ENCODE measurements around the gene TAGLN2. TPM values are rescaled to one million over a fixed set of nuclear protein-coding genes. Genes with fewer than 3 reads are reported as not detected.

TAGLN2 gene
- total and polyA plus RNA-seq, 4 donors: 483 to 788 (median 749) TPM

DNA sequence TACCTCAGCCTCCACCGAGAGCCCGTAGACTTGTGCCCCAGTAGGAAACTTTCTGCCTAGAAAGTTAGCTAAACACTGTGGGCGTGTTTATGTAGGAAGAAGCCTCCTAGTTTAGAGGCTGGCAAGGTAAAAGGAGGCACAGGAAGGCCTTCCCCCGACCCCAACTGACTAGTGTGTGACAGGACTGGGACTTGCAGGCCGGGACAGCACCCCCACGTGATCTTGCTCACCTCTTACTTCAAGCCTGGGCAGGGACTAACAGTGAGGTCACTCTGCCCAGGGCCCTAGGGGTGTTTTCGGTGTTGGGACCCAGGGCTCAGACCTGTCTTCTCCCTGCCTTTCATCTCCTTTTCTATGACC, 392 bp upstream of the TAGLN2 start:
- DNase-seq (no peak), ATAC-seq (ENCODE audit: insufficient read depth, low FRiP score) (no peak)
- Histone ChIP-seq H3K4me3 (peak overlapping the region; percentile 82), H3K4me1 (ENCODE audit: control insufficient read depth in 5 of 5, insufficient read depth in 5 of 5, low read length in 5 of 5) (peaks cover 3 to 44% (median 22%) of the 10 kb centered on the region in 5 donors), H3K27ac (ENCODE audit: low read depth in 1 of 2, low read length in 1 of 2) (peak overlapping the region; percentile 92 to 97), H3K27me3 (ENCODE audit: control insufficient read depth in 3 of 3, insufficient read depth in 3 of 3, low read length in 2 of 3) (no peaks in the 10 kb centered on the region), H3K9ac (ENCODE audit: insufficient read depth in 1 of 2, low read length in 2 of 2) (peak overlapping the region; percentile 36 to 76), H3K36me3 (ENCODE audit: control insufficient read depth in 4 of 4, insufficient read depth in 4 of 4, low read length in 4 of 4) (peaks cover 0 to 8% (median under 1%) of the 10 kb centered on the region in 4 donors), H3K9me3 (ENCODE audit: control insufficient read depth in 4 of 4, insufficient read depth in 3 of 4, low read length in 3 of 4) (no peaks in the 10 kb centered on the region)
- TF ChIP-seq, protein P1, sequence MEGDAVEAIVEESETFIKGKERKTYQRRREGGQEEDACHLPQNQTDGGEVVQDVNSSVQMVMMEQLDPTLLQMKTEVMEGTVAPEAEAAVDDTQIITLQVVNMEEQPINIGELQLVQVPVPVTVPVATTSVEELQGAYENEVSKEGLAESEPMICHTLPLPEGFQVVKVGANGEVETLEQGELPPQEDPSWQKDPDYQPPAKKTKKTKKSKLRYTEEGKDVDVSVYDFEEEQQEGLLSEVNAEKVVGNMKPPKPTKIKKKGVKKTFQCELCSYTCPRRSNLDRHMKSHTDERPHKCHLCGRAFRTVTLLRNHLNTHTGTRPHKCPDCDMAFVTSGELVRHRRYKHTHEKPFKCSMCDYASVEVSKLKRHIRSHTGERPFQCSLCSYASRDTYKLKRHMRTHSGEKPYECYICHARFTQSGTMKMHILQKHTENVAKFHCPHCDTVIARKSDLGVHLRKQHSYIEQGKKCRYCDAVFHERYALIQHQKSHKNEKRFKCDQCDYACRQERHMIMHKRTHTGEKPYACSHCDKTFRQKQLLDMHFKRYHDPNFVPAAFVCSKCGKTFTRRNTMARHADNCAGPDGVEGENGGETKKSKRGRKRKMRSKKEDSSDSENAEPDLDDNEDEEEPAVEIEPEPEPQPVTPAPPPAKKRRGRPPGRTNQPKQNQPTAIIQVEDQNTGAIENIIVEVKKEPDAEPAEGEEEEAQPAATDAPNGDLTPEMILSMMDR (IDR thresholded peaks at IDR 0.05; ENCODE audit: control extremely low read depth, extremely low read depth): no peak
- 7 to 9% methylated on average over 7 of the region's 7 CpGs for WGBS, 2 donors

DNA sequence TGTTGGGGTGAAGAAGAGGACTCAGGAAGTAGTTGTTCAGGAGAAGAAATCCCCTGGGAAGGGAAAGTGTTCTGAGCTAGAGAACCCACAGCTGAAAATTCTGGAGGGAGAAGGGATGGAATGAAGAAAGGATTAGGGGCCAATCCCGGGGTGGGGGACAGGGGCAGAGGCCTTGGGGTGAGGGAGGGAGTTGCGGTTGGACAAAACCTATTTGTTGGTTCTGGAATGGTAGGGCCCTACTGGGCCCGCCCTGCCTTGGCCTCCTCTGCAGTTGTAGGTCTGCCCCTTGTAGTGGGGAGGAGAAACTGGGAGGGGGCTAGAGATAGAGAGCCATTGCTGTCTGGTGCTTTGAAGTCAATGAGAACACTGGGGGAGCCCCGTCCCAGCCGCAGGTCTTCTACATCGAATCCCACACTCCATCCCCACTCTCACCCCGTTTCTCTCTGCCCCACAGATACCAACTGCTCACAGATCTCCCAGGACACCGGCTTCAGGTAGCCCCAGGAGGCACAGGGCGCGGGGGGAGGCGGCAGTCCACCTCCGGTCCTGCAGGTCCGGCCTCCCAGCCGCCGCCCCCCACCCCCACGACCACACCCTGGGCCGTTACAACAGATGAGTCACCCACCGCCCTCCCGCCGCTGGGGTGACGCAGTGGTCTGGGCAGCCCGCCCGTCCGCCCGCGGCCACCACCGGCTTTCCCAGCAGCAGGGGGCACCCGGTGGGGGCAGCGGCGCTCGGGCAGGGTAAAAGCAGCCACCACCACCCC, 1.1 kb downstream of the TAGLN2 start:
- DNase-seq: peak; percentile 76 to 86 (median 80)
- H3K4me1 ChIP-seq (ENCODE audit: control insufficient read depth in 5 of 5, insufficient read depth in 5 of 5, low read length in 5 of 5): peaks cover 3 to 45% (median 30%) of the 10 kb centered on the region in 5 donors

DNA sequence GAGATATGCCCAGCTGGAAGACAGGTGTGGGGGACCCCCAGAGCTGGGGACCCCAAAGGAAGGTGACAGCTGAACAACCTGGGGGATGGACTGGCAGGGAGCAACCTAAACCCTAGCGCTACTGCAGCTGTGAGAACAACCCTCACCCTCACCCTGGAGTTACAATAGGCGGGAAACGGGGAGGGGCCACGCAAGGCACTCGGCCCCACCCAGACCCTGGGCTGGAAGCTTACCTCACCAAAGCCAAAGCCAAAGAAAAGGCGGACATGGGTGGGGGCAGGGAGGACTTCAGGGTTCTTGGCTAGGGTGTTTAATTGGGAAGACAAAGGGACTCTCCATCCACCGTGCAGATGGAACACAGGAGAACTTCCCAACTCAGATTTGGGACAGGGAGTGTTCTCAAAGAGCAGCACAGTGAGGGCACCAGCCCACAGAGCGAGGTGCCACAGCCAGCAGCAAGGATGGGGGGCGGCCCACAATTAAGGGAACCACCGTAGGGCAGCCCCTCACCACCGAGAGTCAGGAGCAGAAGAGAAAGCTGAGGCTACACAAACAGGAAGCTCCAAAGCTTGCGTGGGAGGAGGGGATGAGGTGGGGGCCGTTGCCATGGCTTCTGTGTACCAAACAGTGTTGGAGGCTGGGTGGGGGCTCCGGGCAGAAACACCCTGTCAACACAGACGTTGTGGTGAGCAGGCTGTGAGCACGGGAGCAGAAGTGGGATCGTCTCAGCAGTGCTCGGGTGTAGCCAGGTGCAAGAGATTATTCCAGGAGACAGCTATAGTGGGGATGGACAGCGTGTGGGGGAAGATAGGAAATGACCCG, 1.9 kb downstream of the TAGLN2 start:
- Histone ChIP-seq H3K4me1 (ENCODE audit: control insufficient read depth in 5 of 5, insufficient read depth in 5 of 5, low read length in 5 of 5) (peaks cover 3 to 50% (median 30%) of the 10 kb centered on the region in 5 donors), H3K27ac (ENCODE audit: low read depth in 1 of 2, low read length in 1 of 2) (peak overlapping the region; percentile 92 to 97), H3K27me3 (ENCODE audit: control insufficient read depth in 3 of 3, insufficient read depth in 3 of 3, low read length in 2 of 3) (no peaks in the 10 kb centered on the region), H3K36me3 (ENCODE audit: control insufficient read depth in 4 of 4, insufficient read depth in 4 of 4, low read length in 4 of 4) (peaks cover 14 to 23% (median 18%) of the 10 kb centered on the region in 4 donors), H3K9me3 (ENCODE audit: control insufficient read depth in 4 of 4, insufficient read depth in 3 of 4, low read length in 3 of 4) (no peaks in the 10 kb centered on the region), H3K9ac (ENCODE audit: insufficient read depth in 1 of 2, low read length in 2 of 2) (peak overlapping the region; percentile 76 to 84), H3K4me3 (peak overlapping the region; percentile 82)
- 1% methylated on average over 20 of the region's 20 CpGs for WGBS, 2 donors
- ATAC-seq (ENCODE audit: insufficient read depth, low FRiP score) (peak; percentile 38), DNase-seq (peak; percentile 92 to 93 (median 93))
- TF ChIP-seq, protein P1 (IDR thresholded peaks at IDR 0.05; ENCODE audit: control extremely low read depth, extremely low read depth): no peak

More for the DNA sequence above, 1.1 kb downstream of the TAGLN2 start:
- Histone ChIP-seq H3K36me3 (ENCODE audit: control insufficient read depth in 4 of 4, insufficient read depth in 4 of 4, low read length in 4 of 4) (peaks cover 6 to 16% (median 10%) of the 10 kb centered on the region in 4 donors), H3K9ac (ENCODE audit: insufficient read depth in 1 of 2, low read length in 2 of 2) (peak overlapping the region; percentile 76 to 84), H3K27me3 (ENCODE audit: control insufficient read depth in 3 of 3, insufficient read depth in 3 of 3, low read length in 2 of 3) (no peaks in the 10 kb centered on the region), H3K9me3 (ENCODE audit: control insufficient read depth in 4 of 4, insufficient read depth in 3 of 4, low read length in 3 of 4) (no peaks in the 10 kb centered on the region), H3K4me3 (peak overlapping the region; percentile 82), H3K27ac (ENCODE audit: low read depth in 1 of 2, low read length in 1 of 2) (peak overlapping the region; percentile 92 to 97)
- WGBS, 2 donors: 1% methylated on average over 27 to 31 of the region's 31 CpGs
- TF ChIP-seq, protein P1 (IDR thresholded peaks at IDR 0.05; ENCODE audit: control extremely low read depth, extremely low read depth): no peak
- peak; percentile 65 for ATAC-seq (ENCODE audit: insufficient read depth, low FRiP score)
